GM21529 (cell line): ENCODE data around the gene HOXC5.
A peak's percentile ranks its signal among the peaks of the same experiment; 100 is the strongest.

Source experiments
- ATAC-seq: cut with Tn5 transposase; IDR thresholded peaks from one replicate; pipeline ENCODE4 v1.9.1; 2021; ENCODE audit not compliant: unreplicated experiment

Gene HOXC5

DNA sequence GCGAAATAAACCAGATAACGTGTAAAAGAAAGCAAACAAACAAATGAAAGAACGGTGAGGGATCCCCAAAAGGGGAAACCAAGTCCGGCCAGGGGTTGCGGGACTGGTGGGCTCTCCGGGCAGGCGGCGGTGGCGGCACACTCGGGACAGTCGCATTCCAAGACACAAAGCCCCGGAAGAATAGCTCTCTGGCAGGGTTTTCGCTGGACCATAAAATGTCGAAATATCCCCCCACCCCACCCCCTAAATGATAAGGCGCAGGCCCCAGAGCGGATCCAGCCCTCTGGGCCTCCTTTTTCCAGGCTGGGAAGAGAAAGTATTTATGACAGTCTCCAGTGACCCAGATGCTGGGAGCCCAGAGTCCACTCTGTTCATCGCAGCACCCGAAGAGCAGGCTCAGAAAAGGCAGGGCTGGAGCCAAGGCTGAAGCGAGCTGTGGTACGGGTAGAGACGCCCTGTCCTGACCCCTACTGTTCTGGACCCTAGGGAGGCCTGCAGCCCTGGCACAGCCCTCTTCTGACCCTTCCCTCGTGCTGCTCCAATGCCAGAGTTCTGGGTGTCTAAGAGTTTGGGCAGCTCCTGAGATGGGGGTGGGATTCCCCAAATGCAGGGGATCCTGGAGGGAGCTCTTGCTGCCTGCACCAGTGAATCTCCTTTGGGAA lies 26.2 kb upstream of the HOXC5 start:
- ATAC-seq: no peak

DNA sequence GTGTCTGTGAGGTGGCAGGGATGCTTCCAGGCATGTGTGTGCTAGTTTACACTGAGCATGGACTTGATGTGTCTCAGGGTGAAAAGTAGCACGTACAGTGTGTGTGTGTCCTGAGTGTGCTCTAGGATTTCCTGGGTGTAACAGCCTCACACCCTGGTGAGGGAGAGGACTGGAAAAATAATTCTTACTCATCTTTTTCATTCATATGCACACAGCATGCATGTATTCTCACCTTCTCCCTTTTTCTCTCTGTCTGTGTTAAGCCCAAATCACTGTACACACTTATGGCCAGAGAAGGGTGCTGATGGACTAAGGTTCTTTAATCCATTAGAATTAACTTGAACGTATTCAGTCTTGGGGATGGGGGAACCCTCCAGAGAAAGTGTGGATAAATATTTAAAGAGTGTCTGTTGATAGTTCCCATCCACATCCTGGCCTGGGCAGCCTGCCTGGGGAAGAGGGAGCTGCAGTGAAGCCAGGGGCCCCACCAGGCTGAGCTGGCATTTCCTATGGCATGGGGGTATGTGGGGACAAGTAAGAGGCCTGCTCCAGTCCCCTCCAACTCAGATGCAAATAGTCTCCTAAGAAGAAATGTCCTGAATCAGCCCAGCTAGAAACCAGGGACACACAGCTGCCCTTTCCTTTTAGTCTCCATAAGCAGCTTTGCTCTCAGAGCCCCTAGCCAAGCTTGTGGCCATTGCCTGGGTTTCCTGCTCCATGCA lies 25.2 kb upstream of the HOXC5 start:
- ATAC-seq: no peak

DNA sequence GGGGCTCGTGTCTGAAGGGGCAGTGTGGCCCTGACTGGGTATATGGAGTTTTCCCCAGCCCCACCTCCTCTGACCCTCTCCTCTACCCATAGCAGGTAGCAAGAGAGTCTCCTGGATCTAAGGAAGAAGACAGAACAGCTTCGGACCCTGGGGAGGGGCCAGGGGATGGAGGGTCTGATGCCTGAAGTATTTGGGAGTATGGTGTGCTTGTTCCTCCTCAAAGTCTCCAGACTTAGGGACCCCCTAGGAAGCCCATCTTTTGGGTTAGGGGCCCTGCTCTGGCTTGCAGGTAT lies 24.6 kb upstream of the HOXC5 start:
- no peak for ATAC-seq

DNA sequence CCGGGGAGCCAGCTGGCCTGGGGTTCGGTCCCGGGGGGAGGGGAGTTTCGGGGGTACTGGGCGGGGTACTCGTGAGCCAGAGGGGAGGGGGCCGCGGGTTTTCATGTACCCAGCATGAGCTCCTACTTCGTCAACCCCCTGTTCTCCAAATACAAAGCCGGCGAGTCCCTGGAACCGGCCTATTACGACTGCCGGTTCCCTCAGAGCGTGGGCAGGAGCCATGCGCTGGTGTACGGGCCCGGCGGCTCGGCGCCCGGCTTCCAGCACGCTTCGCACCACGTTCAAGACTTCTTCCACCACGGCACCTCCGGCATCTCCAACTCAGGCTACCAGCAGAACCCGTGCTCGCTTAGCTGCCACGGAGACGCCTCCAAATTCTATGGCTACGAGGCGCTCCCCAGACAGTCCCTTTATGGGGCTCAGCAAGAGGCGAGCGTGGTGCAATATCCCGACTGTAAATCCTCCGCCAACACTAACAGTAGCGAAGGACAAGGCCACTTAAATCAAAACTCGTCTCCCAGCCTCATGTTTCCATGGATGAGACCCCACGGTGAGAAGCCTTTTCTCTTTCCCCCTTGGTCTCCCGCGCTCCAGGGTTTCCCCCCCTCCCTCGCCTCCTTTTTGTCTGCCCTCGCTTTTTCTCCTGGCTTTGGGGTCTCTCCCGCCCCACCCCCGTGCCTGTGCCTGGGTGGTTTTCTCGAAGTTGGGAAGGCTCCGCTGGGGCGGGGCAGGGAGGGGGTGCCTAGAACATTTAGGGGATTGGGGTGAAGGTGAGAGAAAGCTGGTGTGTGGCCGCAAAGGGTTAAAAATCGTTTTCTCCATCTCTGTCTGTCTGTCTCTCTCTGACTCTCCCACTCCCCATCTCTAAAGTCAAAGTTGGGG lies 23.4 kb upstream of the HOXC5 start:
- ATAC-seq: no peak

DNA sequence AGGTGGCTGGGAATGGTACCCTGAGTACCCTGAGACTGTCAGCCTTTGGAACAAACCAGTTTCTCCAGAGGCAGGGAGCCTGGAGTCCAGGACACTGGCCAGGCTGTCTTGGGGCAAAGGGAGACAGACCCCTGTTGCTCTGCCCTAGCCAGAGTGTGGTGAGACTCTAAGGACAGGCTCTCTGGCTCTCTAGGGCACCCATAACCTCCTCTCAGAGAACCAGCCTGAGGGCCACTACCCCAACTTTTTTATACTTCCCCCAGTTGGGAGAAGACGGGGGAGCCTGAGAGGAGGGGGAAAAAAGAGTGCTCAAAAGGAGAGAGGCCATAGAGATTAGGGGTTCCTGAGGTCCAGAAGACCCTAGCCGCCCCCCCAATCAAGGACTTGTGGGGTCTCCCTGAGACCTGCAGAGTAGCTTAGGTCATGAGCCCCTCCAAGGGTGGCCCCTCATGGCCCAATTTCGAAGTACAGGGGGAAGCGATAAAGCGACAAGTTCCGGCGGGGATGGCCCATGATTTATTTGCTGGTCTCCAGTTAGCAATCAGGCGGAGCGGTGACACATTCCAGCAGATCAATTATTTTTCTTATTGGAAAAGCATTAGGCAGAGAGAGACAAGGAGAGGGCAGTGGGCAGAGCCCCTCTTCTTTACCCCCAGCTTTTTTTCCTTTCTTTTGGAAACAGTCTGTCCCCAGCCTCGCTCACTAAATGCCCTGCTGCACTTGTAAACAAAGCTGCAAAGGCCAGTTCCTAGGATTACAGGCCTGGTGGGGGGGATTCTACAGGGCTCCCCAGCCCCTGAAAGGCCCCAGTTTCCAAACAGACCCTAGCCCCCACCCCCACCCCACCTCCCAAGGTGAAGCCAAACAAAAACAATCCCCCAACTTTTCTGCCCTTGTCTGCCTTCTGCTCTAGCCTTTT lies 22.5 kb upstream of the HOXC5 start:
- no peak for ATAC-seq

DNA sequence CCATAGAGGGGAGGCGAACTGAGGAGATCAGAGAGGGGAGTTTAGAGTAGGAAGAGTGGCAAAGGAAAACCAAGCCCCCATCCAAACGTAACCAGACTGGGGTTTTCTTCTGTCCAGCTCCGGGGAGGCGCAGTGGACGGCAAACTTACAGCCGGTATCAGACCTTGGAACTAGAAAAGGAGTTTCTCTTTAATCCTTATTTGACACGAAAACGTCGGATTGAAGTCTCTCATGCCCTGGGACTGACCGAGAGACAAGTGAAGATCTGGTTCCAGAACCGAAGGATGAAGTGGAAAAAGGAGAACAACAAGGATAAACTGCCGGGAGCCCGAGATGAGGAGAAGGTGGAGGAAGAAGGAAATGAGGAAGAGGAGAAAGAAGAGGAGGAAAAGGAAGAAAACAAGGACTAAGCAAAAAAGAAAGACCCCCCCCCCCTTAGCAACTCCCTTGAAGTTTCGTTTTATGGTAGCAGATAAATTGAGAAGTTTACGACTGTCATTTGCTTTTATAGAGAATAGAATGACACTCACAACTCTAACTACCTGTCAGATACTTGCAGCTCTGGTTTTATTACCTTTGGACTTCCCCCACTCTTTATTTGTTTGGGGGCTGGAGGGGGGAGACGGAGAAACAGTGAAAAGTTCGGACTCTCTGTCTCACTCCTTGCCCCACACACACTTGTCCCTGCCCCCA lies 21.7 kb upstream of the HOXC5 start:
- ATAC-seq: no peak

DNA sequence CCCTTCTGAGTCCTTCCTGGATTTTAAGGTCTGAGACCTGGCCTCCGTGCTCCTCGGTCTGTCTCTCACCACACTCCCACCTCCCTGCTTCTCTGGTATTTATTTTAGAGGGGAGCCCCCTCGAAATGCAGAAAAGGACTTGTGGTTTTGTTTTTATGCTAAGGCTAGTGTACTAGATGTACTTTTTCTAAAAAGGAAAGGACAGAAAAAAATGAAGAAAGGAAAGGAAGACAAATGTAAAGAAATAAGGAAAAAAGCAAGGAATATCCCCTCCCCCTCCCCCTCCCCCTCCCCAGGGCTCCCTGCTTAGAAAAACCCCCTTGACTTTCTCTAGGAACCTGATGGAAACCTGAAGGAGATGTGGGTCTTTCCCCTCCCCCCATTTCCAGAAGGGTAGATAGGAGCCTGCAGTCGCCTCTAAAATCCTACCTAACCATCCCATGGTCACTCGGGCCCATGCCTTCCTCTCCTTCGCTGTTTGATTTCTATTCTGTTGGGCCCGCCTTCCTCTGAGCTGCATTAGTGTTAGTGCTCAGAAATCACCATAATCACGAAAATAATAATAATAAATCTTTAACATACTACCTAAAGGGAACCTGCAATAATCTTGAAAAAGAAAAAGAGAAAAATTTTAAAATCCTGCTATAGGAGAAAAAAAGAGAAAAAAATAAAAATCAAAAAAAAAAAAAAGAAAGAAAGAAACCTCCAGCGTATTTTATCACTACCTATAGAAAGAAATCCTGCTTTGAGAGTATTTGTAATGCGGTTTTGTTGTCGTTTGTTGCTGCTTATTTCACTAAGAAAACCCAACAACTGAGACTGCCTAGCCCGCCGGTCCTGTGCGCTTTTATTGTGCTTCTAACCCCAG lies 21.0 kb upstream of the HOXC5 start:
- no peak for ATAC-seq

DNA sequence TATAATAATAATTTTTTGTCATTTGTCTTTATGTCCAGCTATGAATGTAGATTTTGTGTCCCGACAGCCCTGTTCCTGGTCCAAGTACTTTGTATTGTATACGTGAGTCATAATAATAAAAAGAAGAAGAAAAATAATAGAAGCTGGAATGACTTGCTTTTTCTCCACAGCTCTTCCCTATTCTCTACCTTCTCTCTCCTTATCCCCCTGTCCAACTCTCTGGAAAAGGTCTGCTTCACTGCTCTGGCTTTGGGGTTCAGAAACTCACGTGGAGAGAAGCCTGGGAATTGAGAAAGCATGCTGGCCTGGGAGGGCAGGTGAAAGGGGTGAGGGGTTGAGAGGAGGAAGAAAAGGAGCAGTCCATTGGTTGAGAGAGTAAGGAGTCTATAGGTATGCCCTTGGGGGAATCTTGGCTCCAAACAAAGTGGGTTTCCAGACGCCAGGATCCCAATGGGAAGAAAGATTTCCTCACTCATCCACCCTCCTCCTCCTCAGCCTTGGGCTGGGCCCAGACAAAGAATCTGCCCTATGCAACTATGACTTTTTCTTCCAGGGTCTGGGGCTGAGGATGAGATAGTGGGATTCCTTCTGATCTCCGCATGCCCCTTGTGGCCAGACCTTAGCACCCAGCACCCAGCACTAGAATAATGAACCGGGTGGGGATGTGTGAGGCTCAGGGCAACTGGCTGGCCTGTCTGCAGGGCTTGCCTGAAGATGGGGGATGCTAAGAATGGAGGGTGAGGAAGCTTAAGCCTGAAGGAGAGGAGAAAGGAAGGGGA lies 20.0 kb upstream of the HOXC5 start:
- ATAC-seq: no peak

DNA sequence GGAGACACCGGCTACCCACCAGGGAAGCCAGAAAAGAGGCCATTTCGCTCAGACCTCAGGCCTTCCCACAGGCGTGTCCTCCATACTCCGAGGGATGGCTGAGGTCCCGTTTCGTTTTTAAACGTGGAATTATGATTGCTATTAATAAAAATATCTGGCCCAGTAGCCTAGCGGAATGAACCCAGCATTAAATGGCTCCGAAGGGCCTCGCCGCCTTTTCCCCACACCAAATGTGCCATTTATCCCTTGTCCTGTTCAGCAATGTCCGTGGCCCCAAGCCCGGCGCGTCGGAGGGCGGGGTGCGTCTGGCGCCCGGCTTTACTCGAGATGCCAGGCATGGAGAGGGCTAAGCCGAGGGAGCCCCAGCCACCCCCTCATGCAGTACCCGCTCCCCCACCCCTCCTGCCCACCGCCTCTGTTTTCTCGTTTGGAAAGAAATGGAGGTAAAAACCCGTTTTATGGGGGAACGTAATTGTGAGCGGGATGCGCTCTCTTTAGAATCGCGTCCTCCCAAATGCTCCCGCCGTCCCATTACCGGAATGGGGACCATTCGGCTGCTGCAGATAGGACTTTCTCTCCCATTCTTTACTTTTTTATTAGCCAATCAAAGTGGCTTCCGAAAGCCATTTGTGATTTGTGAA lies 18.4 kb upstream of the HOXC5 start:
- ATAC-seq: no peak

DNA sequence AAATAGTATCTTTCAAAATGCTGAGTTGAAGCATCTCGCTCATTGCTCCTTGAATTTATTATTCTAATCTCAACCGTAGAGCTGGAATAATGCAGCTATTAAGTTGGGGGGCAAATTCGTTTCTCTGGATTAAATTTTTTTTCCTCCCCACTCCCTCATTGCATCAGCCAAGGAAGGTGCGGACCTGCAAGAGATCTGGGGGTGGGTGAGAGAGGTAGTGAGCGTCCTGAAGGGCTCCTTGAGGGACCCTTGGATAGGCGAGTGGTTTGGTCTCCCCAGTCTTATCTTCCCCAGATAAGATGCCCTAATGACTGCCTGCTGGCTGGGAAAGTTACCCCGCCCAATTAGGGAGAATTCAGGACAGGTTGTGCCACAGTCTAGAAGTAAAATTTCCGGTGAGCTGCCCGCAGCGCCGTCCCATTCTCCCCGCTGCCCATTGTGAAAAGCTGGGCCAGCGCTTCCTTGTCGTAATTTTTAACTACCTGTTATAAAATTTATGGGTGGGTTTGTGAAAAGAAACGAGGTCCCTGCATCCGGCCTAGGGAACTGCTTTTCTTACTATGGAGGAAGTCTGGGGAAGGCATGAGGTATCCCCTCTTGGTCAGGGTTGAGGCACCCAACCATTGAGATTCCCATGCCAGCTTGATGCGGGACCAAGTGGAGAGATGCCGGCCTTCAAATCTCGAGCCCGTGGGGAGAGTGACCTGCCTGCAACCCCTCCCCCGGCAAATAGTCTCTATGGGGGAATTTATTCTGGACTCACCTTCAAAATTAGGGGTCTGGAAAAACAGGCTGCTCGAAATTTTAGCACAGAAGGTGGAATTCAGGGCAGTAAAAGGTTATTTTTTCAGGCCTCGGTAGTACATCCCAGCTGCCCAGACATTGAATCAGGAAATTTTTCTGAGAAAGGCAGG lies 17.6 kb upstream of the HOXC5 start:
- no peak for ATAC-seq

DNA sequence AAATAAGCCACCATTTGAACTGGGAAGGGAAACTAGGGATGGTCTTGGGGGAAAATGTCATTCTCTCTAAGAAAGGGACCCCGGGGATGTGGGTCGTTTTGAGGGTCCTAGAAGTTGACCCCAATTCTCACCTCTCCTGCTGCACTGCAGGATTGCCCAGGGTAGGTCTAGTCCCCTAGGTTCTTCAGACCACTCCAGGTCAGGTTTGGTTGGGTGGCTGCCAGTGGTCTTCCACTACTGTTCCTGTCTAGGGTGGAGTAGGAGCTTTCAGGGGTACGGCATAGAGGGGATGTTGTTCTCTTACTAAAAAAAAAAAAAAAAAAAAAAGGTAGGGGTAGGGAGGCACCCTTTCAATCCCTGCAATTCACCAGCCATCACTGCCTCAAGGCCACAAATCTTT lies 16.8 kb upstream of the HOXC5 start:
- no peak for ATAC-seq

DNA sequence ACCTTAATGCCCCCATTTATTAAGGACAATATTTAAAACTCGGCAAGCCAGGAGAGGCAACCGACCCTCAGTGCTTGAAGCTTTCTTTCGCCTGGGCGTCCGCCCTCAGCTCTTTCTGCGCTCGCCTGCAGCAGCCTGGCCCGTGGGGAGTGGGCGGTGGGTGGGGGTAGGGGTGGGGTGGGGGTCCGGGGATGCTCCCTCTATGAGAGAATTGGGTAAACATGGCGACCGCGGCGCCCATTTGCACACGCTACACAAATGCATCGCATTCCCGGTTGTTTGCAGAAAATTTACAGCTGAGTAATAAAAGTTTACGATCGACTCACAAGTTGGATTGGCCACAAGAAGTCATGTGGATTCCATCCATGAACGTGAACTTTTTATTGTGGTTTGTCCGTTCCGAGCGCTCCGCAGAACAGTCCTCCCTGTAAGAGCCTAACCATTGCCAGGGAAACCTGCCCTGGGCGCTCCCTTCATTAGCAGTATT lies 16.3 kb upstream of the HOXC5 start:
- ATAC-seq: no peak

DNA sequence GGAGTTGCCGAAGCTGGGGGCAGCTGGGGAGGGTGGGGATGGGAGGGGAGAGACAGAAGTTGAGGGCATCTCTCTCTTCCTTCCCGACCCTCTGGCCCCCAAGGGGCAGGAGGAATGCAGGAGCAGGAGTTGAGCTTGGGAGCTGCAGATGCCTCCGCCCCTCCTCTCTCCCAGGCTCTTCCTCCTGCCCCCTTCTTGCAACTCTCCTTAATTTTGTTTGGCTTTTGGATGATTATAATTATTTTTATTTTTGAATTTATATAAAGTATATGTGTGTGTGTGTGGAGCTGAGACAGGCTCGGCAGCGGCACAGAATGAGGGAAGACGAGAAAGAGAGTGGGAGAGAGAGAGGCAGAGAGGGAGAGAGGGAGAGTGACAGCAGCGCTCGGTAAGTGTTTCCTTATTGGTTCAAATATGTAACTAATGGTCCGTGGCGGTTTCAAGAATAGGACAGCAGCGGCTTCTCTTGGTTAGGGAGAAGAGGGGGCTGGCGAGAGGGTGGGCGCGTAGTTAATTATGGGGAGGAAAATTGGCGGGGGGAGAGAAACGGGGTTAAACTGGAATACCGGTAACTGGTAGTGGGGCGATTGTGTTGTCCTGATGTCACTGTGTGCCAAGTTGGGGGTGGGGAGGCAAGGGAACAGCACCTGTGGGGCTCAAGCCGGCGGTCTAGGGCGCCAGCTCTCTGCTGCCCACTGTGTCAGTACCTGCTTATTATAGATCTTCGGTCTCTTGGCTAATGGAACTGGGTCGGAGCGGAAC lies 15.6 kb upstream of the HOXC5 start:
- peak; percentile 34 for ATAC-seq

DNA sequence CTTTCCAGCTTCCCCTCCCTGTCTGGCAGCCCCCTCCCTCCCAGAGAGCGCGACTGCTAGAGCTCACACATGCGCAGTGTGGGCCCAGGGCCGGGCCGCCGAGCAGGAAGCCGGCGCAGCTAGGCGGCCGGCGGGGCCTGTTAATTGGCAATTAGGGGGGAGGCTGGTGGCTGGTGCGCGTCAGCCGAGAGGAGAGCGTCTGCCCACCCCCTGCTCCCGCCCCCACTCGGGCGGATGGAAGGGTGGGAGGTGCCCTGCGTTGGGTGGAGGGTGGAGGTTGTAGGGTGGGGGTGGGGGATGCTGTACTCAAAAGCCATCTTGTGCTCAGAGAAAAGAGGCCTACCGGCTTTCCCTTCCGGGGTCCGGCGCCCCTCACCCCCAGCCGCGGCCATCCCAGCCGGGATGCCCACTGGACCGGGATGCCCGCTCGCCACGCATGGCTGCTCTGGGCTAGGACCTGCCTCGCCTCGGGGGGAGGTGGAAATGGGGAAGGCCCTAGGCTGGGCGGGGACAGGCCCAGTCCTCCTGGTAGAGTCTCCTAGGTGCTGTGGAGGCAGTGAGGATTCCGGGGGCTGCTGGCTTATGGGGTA lies 14.9 kb upstream of the HOXC5 start:
- ATAC-seq: peak; percentile 73

DNA sequence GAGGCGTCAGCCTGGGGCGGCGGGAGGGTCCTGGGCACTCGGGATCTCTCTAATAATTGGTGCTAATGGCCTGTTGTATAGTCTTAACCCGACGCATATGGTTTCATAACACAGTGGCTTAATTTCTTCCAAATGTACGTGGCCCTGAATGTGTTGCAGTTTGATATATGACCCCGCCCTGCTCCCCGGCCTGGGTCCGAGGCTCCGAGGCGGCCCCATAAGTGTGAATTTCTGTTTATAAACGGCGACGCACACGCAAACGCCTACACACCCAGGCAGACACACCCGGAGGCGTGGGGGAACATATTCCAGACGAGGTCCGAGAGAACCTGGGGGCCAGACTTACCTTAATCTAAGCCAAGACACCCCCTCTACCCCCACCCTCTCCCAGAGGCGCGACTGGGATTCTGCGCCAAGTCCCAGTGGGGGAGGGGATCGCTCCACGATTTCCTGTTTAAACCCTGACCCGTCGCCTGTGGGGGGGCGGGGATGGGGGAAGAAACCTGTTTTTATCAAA lies 14.3 kb upstream of the HOXC5 start:
- ATAC-seq: no peak
